Colonic mucosa (tissue), 4 donors: ENCODE measurements around the gene TCERG1L. TPM values are rescaled to one million over a fixed set of nuclear protein-coding genes. Genes with fewer than 3 reads are reported as not detected.

Experiments
- DNase-seq: peaks from one replicate; pipeline ENCODE4 v3.0.0-alpha.2; 2020
- H3K27ac ChIP-seq: fragments of 200-600 bp; one replicate; pipeline ENCODE4 v1.8.0; 2021
- H3K27me3 ChIP-seq: fragments of 200-600 bp; one replicate; pipeline ENCODE4 v1.8.0; 2021
- H3K36me3 ChIP-seq: fragments of 200-600 bp; one replicate; pipeline ENCODE4 v1.8.0; 2021
- H3K4me1 ChIP-seq: fragments of 200-600 bp; one replicate; pipeline ENCODE4 v1.8.0; 2021; ENCODE audit warnings: mild to moderate bottlenecking
- H3K4me3 ChIP-seq: fragments of 200-600 bp; one replicate; pipeline ENCODE4 v1.8.0; 2021
- H3K9ac ChIP-seq, 2 donors: one replicate each; pipeline ENCODE4 v1.7.0; 2013; ENCODE audit warnings: control low read depth in 2 of 2, low read depth in 2 of 2, low read length in 2 of 2
- H3K9me3 ChIP-seq: fragments of 200-600 bp; one replicate; pipeline ENCODE4 v1.8.0; 2021
- CTCF ChIP-seq: fragments of 200-600 bp; IDR thresholded peaks from one replicate; pipeline ENCODE4 v1.8.0; 2022; ENCODE audit warnings: antibody characterized with exemption, mild to moderate bottlenecking
- intact Hi-C: fragments of 100-400 bp; cut with DNase I; formaldehyde crosslinking; loops from one replicate; pipeline ENCODE4 v1.14.1; 2022
- total RNA-seq, 2 donors: library from RNA; stranded (reverse); fragmentation: NEBNext Ultra II Directional in 1 of 2; extraction: Animal tissue kit (Norgen Biotek cat#: 25700) in 1 of 2; gene quantifications; one replicate each; pipeline ENCODE4 v1.2.1, GENCODE V29; 2021
- donor health status: healthy.
- donor health status: DM: no; HTN: no; CAD: no.
- donor health status: DM: no; HTN: no; CAD: no.

TCERG1L gene
- total RNA-seq, 2 donors from 2014 or later: not detected

- no peaks in the 10 kb centered on the region for H3K27me3 ChIP-seq
- DNase-seq: no peak
- TF ChIP-seq CTCF: no peak
- H3K9me3 ChIP-seq: no peaks in the 10 kb centered on the region
- intact Hi-C loops: no loop called here
- H3K9ac ChIP-seq: no peak overlapping the region
- no peaks in the 10 kb centered on the region for H3K36me3 ChIP-seq
- no peak overlapping the region for H3K27ac ChIP-seq
- H3K4me1 ChIP-seq: no peaks in the 10 kb centered on the region
- no peak overlapping the region for H3K4me3 ChIP-seq
Measured at GRCh38 chr10:131258256-131258655, 53.3 kb downstream of the TCERG1L start.

GRCh38 chr10:131257027-131257426 lies 54.5 kb downstream of the TCERG1L start:
- Histone ChIP-seq H3K27me3 (no peaks in the 10 kb centered on the region), H3K4me3 (no peak overlapping the region), H3K9me3 (no peaks in the 10 kb centered on the region), H3K36me3 (no peaks in the 10 kb centered on the region), H3K27ac (no peak overlapping the region), H3K9ac (no peak overlapping the region), H3K4me1 (no peaks in the 10 kb centered on the region)
- TF ChIP-seq CTCF: no peak
- DNase-seq: no peak
- intact Hi-C loops: no loop called here

- H3K4me1 ChIP-seq: no peaks in the 10 kb centered on the region
- DNase-seq: no peak
- H3K9me3 ChIP-seq: no peaks in the 10 kb centered on the region
- H3K9ac ChIP-seq: no peak overlapping the region
- H3K36me3 ChIP-seq: no peaks in the 10 kb centered on the region
- no peak overlapping the region for H3K27ac ChIP-seq
- TF ChIP-seq CTCF: no peak
- no peak overlapping the region for H3K4me3 ChIP-seq
- no peaks in the 10 kb centered on the region for H3K27me3 ChIP-seq
- intact Hi-C loops: no loop called here
Measured at GRCh38 chr10:131254859-131255252, 56.7 kb downstream of the TCERG1L start.

GRCh38 chr10:131253931-131254858 lies 57.3 kb downstream of the TCERG1L start:
- TF ChIP-seq CTCF: no peak
- intact Hi-C loops: no loop called here
- no peaks in the 10 kb centered on the region for H3K36me3 ChIP-seq
- H3K9me3 ChIP-seq: no peaks in the 10 kb centered on the region
- H3K4me3 ChIP-seq: no peak overlapping the region
- H3K27ac ChIP-seq: no peak overlapping the region
- H3K27me3 ChIP-seq: no peaks in the 10 kb centered on the region
- DNase-seq: no peak
- no peak overlapping the region for H3K9ac ChIP-seq
- no peaks in the 10 kb centered on the region for H3K4me1 ChIP-seq

GRCh38 chr10:131252567-131253276 lies 58.8 kb downstream of the TCERG1L start:
- TF ChIP-seq CTCF: no peak
- H3K9ac ChIP-seq: no peak overlapping the region
- H3K4me3 ChIP-seq: no peak overlapping the region
- H3K27me3 ChIP-seq: no peaks in the 10 kb centered on the region
- intact Hi-C loops: no loop called here
- no peaks in the 10 kb centered on the region for H3K9me3 ChIP-seq
- no peaks in the 10 kb centered on the region for H3K4me1 ChIP-seq
- DNase-seq: no peak
- no peak overlapping the region for H3K27ac ChIP-seq
- H3K36me3 ChIP-seq: no peaks in the 10 kb centered on the region
